HCEC 1CT (cell line): ENCODE data around the gene TFPI.
"Not testable (repeated sequence)": the region's sequence is repeated elsewhere in the genome, so short reads cannot be mapped to it uniquely, and the experiment has no call there.

Source experiments
- DNase-seq: peaks from one replicate; pipeline ENCODE4 v3.0.0-alpha.2; 2017

Gene TFPI

GRCh38 chr2:187554011-187554703 is at the start of gene TFPI:
TSS of gene TFPI (minus strand) at chr2:187554435. CDS start at chr2:187503768, 50,667 bp downstream.
- DNase-seq = peak; percentile 77

- DNase-seq = peak; percentile 22
Measured at GRCh38 chr2:187594801-187595200, 40.6 kb upstream of the TFPI start.

- DNase-seq = peak; percentile 42
Measured at GRCh38 chr2:187593697-187594096, 39.5 kb upstream of the TFPI start.

GRCh38 chr2:187593098-187593497 is 38.9 kb upstream of the TFPI start:
- DNase-seq = no peak

GRCh38 chr2:187590175-187590574 is 35.9 kb upstream of the TFPI start:
- no peak for DNase-seq

- peak; percentile 68 for DNase-seq
Measured at GRCh38 chr2:187586011-187586641, 31.9 kb upstream of the TFPI start.

GRCh38 chr2:187581125-187581896 is 27.1 kb upstream of the TFPI start:
- DNase-seq = peak; percentile 53

- peak; percentile 83 for DNase-seq
Measured at GRCh38 chr2:187580462-187581124, 26.4 kb upstream of the TFPI start.

GRCh38 chr2:187577310-187577709 is 23.1 kb upstream of the TFPI start:
- DNase-seq = peak; percentile 17

- no peak for DNase-seq
Measured at GRCh38 chr2:187576906-187577305, 22.7 kb upstream of the TFPI start.

- DNase-seq = no peak
Measured at GRCh38 chr2:187575751-187576067, 21.5 kb upstream of the TFPI start.

GRCh38 chr2:187574969-187575750 is 20.9 kb upstream of the TFPI start:
- peak; percentile 54 for DNase-seq

GRCh38 chr2:187573722-187574121 is 19.5 kb upstream of the TFPI start:
- no peak for DNase-seq

- not testable (repeated sequence) for DNase-seq
Measured at GRCh38 chr2:187571996-187572395, 17.8 kb upstream of the TFPI start.

- no peak for DNase-seq
Measured at GRCh38 chr2:187569571-187569970, 15.3 kb upstream of the TFPI start.

- DNase-seq = no peak
Measured at GRCh38 chr2:187569042-187569441, 14.8 kb upstream of the TFPI start.

- DNase-seq = no peak
Measured at GRCh38 chr2:187567126-187567525, 12.9 kb upstream of the TFPI start.

GRCh38 chr2:187566712-187567111 is 12.5 kb upstream of the TFPI start:
- no peak for DNase-seq

- no peak for DNase-seq
Measured at GRCh38 chr2:187566266-187566665, 12.0 kb upstream of the TFPI start.

GRCh38 chr2:187565618-187566017 is 11.4 kb upstream of the TFPI start:
- DNase-seq = not testable (repeated sequence)

- DNase-seq = not testable (repeated sequence)
Measured at GRCh38 chr2:187556493-187556892, 2.3 kb upstream of the TFPI start.

GRCh38 chr2:187554704-187555082 is 458 bp upstream of the TFPI start:
- DNase-seq = no peak
